ENCODE measurements around the gene ACVRL1. TPM values are rescaled to one million over a fixed set of nuclear protein-coding genes. Genes with fewer than 3 reads are reported as not detected.

Gene ACVRL1
- total RNA-seq, 4 donors from 2014 or later = 81.4 to 271 (median 124) TPM

GRCh38 chr12:51901881-51902280 lies 5.4 kb upstream of the ACVRL1 start:
- TF ChIP-seq, protein P1, sequence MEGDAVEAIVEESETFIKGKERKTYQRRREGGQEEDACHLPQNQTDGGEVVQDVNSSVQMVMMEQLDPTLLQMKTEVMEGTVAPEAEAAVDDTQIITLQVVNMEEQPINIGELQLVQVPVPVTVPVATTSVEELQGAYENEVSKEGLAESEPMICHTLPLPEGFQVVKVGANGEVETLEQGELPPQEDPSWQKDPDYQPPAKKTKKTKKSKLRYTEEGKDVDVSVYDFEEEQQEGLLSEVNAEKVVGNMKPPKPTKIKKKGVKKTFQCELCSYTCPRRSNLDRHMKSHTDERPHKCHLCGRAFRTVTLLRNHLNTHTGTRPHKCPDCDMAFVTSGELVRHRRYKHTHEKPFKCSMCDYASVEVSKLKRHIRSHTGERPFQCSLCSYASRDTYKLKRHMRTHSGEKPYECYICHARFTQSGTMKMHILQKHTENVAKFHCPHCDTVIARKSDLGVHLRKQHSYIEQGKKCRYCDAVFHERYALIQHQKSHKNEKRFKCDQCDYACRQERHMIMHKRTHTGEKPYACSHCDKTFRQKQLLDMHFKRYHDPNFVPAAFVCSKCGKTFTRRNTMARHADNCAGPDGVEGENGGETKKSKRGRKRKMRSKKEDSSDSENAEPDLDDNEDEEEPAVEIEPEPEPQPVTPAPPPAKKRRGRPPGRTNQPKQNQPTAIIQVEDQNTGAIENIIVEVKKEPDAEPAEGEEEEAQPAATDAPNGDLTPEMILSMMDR (IDR thresholded peaks at IDR 0.05; ENCODE audit: low read depth) = no peak

- TF ChIP-seq, protein P1 (IDR thresholded peaks at IDR 0.05; ENCODE audit: low read depth) = no peak
Observed at GRCh38 chr12:51904951-51905470, 2.3 kb upstream of the ACVRL1 start.

DNA sequence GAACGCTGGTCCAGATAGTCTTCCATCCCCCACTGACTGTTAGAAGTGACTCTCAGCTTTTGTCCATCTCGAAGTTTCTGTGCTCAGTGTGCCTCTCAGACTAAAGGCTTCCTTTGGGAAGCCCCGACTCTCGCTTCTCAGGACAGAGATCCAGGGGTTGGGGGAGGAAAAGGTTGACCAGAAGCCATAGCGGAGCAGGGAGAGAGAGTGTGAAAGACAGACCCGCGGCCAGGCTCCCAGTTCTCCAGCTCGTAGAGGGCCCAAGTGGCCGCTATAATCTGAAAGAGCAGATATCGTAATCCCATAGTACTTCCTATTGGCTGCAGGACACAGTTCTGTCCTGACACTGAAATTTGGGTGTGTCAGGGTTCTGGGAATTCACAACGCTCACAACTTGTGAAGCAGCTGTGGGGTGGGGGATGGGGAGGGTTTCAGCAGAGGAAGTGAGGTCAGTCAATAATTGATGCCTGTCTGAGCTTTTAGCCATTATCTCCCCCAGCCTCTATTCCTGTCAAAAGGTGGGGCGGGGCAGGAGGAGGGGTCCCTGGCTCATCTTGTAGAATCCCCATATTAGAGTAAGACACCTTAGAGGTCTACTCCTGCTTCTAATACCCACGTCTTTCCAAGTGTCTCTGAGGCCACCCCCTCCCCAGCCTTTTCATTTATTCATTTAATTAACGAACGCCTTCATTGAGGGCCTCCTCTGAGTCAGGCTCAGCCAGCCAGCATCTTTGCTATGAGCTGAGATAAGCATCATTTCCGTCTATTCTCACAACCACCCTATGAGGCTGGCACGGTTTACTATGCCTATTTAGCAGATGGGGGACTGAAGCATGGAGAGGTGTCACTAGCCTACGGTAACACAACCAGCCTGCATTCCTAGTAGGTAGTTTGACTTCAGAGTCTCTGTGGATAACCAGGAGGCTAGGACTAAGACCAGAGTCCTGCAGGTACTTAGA lies 1.6 kb upstream of the ACVRL1 start:
- TF ChIP-seq, protein P1 (IDR thresholded peaks at IDR 0.05; ENCODE audit: low read depth) = no peak

GRCh38 chr12:51906430-51907082 lies 748 bp upstream of the ACVRL1 start:
- TF ChIP-seq, protein P1 (IDR thresholded peaks at IDR 0.05; ENCODE audit: low read depth) = no peak

DNA sequence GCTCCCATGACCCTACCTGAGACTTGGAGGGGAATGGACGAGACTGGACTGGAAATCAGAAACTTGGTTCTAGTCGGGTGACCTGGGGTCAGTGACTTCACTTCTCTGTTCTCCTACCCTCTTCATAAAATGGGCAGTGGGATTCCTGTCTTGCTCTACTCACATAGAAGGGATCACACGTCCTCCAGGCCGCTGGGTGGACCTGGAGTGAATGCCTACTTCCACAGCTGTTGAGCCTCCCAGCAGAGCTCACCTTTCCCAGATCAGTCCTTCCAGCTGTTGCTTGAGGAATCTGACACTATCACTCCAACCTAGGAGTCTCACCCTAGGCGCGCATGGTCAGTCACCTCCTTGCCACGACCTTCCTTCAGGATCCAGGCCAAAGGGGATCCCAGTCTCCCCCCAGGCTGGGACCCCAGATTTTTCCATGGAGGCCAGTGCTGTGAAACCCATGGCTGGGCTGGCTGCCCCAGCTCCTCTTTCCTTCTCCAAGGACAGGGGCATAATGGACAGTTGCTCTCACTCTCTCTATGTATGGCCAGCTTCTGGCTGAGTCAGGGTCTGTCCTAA lies 637 bp downstream of the ACVRL1 start:
- TF ChIP-seq, protein P1 (IDR thresholded peaks at IDR 0.05; ENCODE audit: low read depth) = no peak

DNA sequence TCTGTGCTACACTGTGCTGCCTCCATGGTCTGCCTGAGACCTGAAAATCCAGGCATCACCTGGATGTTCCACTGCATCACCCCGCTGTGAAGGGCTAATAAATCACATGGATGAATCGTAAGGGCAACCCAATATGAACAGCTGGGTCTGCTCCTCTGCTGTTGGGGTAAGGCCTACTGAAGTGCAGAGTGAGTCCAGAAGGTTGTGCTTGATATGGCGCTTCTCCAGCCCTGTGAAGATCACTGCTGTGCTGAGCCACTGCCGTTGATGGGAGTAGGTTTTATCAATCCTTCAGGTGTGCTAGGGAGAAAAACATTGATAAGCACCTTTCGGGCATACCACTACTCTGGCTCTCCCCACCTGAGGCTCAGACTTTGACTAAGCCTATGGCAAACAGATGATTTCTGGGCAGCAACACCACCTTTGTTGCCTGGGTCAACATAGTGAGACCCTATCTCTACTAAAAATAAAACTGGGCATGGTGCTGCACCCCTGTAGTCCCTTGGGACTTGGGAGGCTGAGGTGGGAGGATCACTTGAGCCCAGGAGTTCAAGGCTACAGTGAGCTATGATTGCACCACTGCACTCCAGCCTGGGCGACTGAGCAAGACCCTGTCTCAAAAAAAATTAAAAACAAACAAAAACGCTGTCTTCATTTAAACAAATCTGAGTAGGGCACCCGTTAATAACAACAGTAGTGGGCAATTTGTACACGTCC lies 1.7 kb downstream of the ACVRL1 start:
- TF ChIP-seq, protein P1 (IDR thresholded peaks at IDR 0.05; ENCODE audit: low read depth) = no peak

Measured in subcutaneous adipose tissue (tissue), 4 donors.